ENCODE results near the gene LPP. TPM values are rescaled to one million over a fixed set of nuclear protein-coding genes. Genes with fewer than 3 reads are reported as not detected.

Gene LPP
- total RNA-seq, 1 experiment from 2014 or later = 54.0 TPM

- RAD21 ChIA-PET (ENCODE audit: low non-redundant PET in 1 of 2, low total read pairs in 2 of 2, uncharacterized antibody in 2 of 2, unreplicated experiment in 2 of 2) = no interaction called here
- intact Hi-C loops (cut with micrococcal nuclease) = no loop called here
- no peak for ATAC-seq
Observed at GRCh38 chr3:188383748-188384147, 229.8 kb downstream of the LPP start.

More at GRCh38 chr3:188383748-188384147, 229.8 kb downstream of the LPP start:
- DNase-seq (ENCODE audit: low read depth, low spot score) = no peak
- no peak for TF ChIP-seq YY1 (IDR thresholded peaks at IDR 0.05; ENCODE audit: extremely low read depth, insufficient replicate concordance, low read depth, low read length)
- TF ChIP-seq RAD21 (IDR thresholded peaks at IDR 0.05; ENCODE audit: low read depth) = no peak
- no peak for TF ChIP-seq REST (IDR thresholded peaks at IDR 0.05; ENCODE audit: low read depth)
- TF ChIP-seq SIN3A (IDR thresholded peaks at IDR 0.05; ENCODE audit: low read depth) = no peak
- TF ChIP-seq JUND (IDR thresholded peaks at IDR 0.05) = no peak
- no peak for TF ChIP-seq ZBTB33 (IDR thresholded peaks at IDR 0.05; ENCODE audit: extremely low read depth, insufficient replicate concordance, low read length)
- no peak for TF ChIP-seq EZH2 (IDR thresholded peaks at IDR 0.05)
- TF ChIP-seq CBX3 (IDR thresholded peaks at IDR 0.05; ENCODE audit: low read depth) = no peak
- TF ChIP-seq EZH2phosphoT487 (IDR thresholded peaks at IDR 0.05; ENCODE audit: borderline replicate concordance) = no peak
- no peak for TF ChIP-seq SRF (IDR thresholded peaks at IDR 0.05; ENCODE audit: low read depth)
- TF ChIP-seq MAX (IDR thresholded peaks at IDR 0.05) = no peak
- TF ChIP-seq POLR2AphosphoS5 (IDR thresholded peaks at IDR 0.05; ENCODE audit: low read depth, low read length) = no peak
- TF ChIP-seq TCF7L2 (IDR thresholded peaks at IDR 0.05; ENCODE audit: borderline replicate concordance, extremely low read depth, insufficient read depth, insufficient read length) = no peak
- TF ChIP-seq FOSL1 (IDR thresholded peaks at IDR 0.05; ENCODE audit: low read depth) = no peak
- no peak for TF ChIP-seq EGR1 (IDR thresholded peaks at IDR 0.05; ENCODE audit: low read depth)
- no peak for TF ChIP-seq ZFX (IDR thresholded peaks at IDR 0.05)
- no peak for TF ChIP-seq ATF3 (IDR thresholded peaks at IDR 0.05)
- TF ChIP-seq POLR2A (IDR thresholded peaks at IDR 0.05; ENCODE audit: borderline replicate concordance, extremely low read depth, insufficient read depth, insufficient read length) = no peak
- TF ChIP-seq CEBPB (IDR thresholded peaks at IDR 0.05; ENCODE audit: low read depth) = no peak
- TF ChIP-seq SP1 (IDR thresholded peaks at IDR 0.05; ENCODE audit: low read depth) = no peak
- BruUV-seq (replicated peaks) = no TSS peak
- Histone ChIP-seq H4K20me1 (ENCODE audit: insufficient read depth) (no peaks in the 10 kb centered on the region), H3K36me3 (ENCODE audit: control insufficient read depth in 1 of 2, insufficient read depth in 2 of 2, low read length in 2 of 2) (no peaks in the 10 kb centered on the region), H3K9me3 (ENCODE audit: control insufficient read depth in 1 of 2, insufficient read depth in 1 of 2, low read depth in 1 of 2, low read length in 2 of 2) (no peaks in the 10 kb centered on the region), H3K79me2 (ENCODE audit: insufficient read depth, low read length) (no peaks in the 10 kb centered on the region), H3K9me2 (ENCODE audit: insufficient read depth) (no peaks in the 10 kb centered on the region), H3K4me2 (ENCODE audit: low read length) (no peak overlapping the region), H3K9ac (ENCODE audit: low read length) (no peak overlapping the region), H3K4me3 (replicated peaks in 1 of 2; ENCODE audit: low read depth in 1 of 2, low read length in 2 of 2) (no peak overlapping the region), H3K27ac (ENCODE audit: low read depth, low read length) (no peak overlapping the region), H2AFZ (ENCODE audit: low read depth, low read length, poor library complexity, severe bottlenecking) (no peak overlapping the region), H3K27me3 (ENCODE audit: insufficient read depth, low read length) (no peaks in the 10 kb centered on the region), H3K4me1 (ENCODE audit: control insufficient read depth in 1 of 2, insufficient read depth in 2 of 2, low read length in 2 of 2) (peaks cover 0 to 5% of the 10 kb centered on the region in 2 experiments; a peak in 2 of 4 replicates)
- CTCF ChIA-PET = no interaction called here
- POLR2A ChIA-PET = no interaction called here
